ENCODE data around the gene USP8.

- no peak for TF ChIP-seq CTCF (IDR thresholded peaks at IDR 0.05)
- no peak for TF ChIP-seq USF2 (IDR thresholded peaks at IDR 0.05)
- TF ChIP-seq KDM1A (IDR thresholded peaks at IDR 0.05; ENCODE audit: low read depth), result no peak
- no peak for TF ChIP-seq KDM5A (IDR thresholded peaks at IDR 0.05)
Observed at GRCh38 chr15:50503144-50503543, 78.9 kb downstream of the USP8 start.
